Parietal lobe (tissue), 2 donors: ENCODE data around the gene ATL1. TPM values are rescaled to one million over a fixed set of nuclear protein-coding genes. Genes with fewer than 3 reads are reported as not detected.

Source experiments
- small RNA-seq: library from RNA; depleted of rRNA; stranded (forward); fragments of <200 nt; gene quantifications from one replicate; pipeline ENCODE3, GENCODE V24; 2014; ENCODE audit warnings: low replicate concordance
- total RNA-seq: library from RNA; depleted of rRNA; stranded (reverse); fragments of >200 nt; gene quantifications from one replicate; pipeline ENCODE4 v1.2.3, GENCODE V29; 2014

Gene ATL1
- 85.1 TPM for total RNA-seq

DNA sequence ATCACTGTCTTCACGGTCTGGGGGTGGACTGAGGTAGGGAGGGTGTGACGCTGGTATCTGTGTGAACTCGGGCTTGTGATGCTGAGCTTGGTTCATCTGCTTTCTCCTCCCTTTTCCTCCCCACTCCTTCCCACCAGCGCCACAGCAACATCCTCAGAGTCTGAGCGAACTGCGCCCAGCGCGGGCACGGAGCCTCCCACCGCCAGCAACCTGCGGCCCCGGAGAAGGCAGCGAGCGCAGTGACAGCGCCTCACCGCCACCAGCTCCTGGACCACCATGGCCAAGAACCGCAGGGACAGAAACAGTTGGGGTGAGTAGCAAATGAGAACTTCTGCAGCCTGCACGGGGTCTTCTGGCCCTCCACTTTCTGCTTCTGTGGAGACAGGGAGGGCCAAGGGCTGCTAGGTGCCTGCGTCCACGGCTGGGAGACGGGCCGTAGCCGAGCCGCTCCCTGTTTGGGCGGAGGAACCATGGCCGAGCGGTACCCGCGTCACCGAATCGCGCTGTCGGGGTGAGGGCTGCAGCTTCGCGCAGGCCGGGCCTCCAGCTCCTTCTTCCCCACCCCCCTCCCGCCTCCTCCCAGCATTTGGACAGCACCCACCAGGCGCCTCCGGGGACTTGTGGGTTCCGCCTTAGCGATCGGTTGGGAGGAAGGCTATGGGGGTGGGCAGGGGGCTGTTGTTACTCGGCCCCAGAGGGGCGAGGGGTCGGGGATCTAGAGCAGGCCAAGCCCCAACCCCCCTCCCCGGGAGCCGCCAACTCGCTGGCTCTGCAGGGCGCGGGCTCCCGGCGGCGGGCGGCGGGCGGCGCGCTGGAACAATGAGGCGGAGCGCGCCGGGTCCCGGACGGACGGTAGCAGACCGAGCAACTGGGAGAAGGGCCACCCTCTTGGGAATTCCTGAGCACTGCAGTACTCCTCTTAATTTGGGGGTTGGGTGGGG lies at the start of gene ATL1:
Gene ATL1, plus strand, starts transcription at position 156 of the 941 bp plus-strand sequence. Its CDS starts 121 bp downstream, at position 277.

DNA sequence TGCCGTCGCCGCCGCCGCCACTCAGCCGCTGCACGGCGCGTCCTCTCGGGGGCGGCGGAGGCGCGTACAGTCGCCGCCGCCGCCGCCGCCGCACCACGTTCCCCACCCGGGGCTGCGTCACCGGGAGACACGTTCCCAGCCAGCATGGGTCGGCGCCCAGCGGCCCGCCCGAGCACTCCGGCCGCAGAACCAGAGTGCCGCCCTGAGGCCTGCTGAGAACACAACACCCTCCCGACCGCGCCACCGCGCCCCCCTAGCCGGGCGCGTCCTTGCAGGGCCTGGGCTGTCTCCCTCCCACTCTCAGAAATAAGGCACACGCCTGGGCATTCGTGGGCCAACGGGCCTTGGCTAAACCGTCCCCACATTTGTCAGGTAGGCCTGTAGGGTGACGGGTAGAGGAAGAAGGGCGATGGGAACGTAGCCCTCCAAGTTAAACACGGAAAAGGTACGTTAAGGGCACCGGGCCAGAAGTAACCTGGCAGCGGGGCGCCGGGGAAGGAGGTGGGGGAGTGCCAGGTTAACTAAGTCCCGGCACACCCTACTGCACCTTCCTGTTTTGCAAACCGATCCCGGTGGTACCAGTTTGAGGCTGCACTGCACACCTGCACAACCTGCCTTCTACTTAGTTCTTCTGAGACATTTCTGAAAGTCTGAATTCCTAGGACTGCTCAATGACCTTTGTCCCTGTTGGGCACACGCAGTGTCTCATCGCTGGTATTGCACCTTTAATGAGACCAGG lies 27.3 kb upstream of the ATL1 start, which contains the start of gene MAP4K5:
Gene MAP4K5, minus strand, starts transcription at position 68 of the 739 bp plus-strand sequence. CDS start 520 bp downstream, outside the sequence.

DNA sequence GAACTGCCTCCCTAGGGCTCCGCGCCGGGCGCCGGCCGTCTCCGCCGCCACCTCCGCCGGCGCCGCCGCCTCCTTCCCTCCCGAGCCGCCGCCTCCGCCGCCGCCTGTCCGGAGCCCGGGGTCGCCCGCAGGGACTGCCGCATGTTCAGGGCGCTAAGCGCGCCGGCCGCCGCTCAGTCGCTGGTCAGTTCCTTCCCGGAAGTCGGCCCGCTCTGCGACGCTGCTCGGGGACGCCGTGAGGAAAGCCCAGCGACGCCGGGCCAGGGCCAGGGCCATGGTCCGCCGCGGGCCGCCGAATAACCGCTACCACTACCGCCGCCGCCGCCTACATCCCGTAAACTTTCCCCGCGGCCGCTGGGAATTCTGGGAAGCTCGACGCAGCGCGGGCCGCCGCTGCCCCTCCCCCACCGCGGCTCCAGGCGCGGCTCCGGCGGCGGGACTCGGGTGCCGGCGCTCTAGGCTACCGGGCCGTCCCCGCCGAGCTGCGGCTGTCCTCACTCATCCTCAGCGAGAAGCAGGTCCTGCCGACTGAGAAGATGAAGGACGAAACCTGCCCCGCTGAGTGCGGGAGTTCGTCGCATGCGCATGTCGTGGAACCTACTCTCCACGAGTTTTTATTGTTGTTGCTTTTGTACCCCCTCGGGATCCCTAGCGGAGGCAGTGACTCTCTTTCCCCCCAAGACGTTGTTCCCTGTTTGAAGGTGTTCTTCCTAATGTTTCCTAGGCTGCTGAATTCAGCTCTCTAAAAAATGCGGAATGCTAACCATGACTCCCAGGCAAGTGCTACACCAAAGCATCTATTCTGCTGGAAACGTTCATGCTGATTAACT lies 108.3 kb downstream of the ATL1 start, which contains the start of gene SAV1:
Gene SAV1, minus strand, starts transcription at position 311 of the 830 bp plus-strand sequence. CDS start 339 bp downstream, outside the sequence.

Small RNA genes lying within 50 kb of the gene (small RNA-seq; reads per million reads assigned to genes)
- not detected for gene RN7SL452P
- not detected for gene SNRPGP1

Other genes starting within 250 kb of the ATL1 start
- 19.1 TPM for gene L2HGDH, start 247.9 kb upstream of the ATL1 start, total RNA-seq
- gene DMAC2L, start 247.8 kb upstream of the ATL1 start, total RNA-seq = 17.2 TPM
- 15.0 TPM for gene CDKL1, start 163.3 kb upstream of the ATL1 start, total RNA-seq
- 173 TPM for gene MAP4K5, start 27.6 kb upstream of the ATL1 start, total RNA-seq
- gene SAV1, start 108.2 kb downstream of the ATL1 start, total RNA-seq = 28.5 TPM